Fibroblast of skin of right biceps (primary cell): ENCODE measurements around the gene SCEL.

Experiments
- DNase-seq: peaks from one replicate; pipeline ENCODE4 v3.0.0-alpha.2; 2013

The SCEL gene

GRCh38 chr13:77691871-77692270, 156.4 kb downstream of the SCEL start:
- no peak for DNase-seq

GRCh38 chr13:77692746-77693448, 157.4 kb downstream of the SCEL start:
- no peak for DNase-seq

- no peak for DNase-seq
Measured at GRCh38 chr13:77693449-77693940, 158.0 kb downstream of the SCEL start.
